HG03066 (cell line): ENCODE results near the gene MTG2.

ENCODE experiments used
- ATAC-seq: cut with Tn5 transposase; IDR thresholded peaks from one replicate; pipeline ENCODE4 v1.9.1; 2021; ENCODE audit warnings: low read depth; ENCODE audit not compliant: unreplicated experiment

MTG2 gene

GRCh38 chr20:62201173-62202082 lies 18.6 kb downstream of the MTG2 start:
- ATAC-seq, result peak; percentile 65

GRCh38 chr20:62202083-62202395 lies 19.2 kb downstream of the MTG2 start:
- no peak for ATAC-seq

GRCh38 chr20:62202676-62203377 lies 20.0 kb downstream of the MTG2 start:
- no peak for ATAC-seq

- ATAC-seq, result no peak
Observed at GRCh38 chr20:62203378-62204030, 20.7 kb downstream of the MTG2 start.

- no peak for ATAC-seq
Observed at GRCh38 chr20:62205618-62206387, 23.0 kb downstream of the MTG2 start.

GRCh38 chr20:62206388-62206775 lies 23.6 kb downstream of the MTG2 start:
- no peak for ATAC-seq

- no peak for ATAC-seq
Observed at GRCh38 chr20:62208061-62208794, 25.4 kb downstream of the MTG2 start.

- no peak for ATAC-seq
Observed at GRCh38 chr20:62208795-62209755, 26.2 kb downstream of the MTG2 start.

GRCh38 chr20:62209850-62210495 lies 27.1 kb downstream of the MTG2 start:
- no peak for ATAC-seq

- ATAC-seq, result no peak
Observed at GRCh38 chr20:62210496-62210855, 27.6 kb downstream of the MTG2 start.

- no peak for ATAC-seq
Observed at GRCh38 chr20:62211216-62211615, 28.4 kb downstream of the MTG2 start.

GRCh38 chr20:62211769-62212288 lies 29.0 kb downstream of the MTG2 start:
- ATAC-seq, result no peak

- no peak for ATAC-seq
Observed at GRCh38 chr20:62212299-62212698, 29.5 kb downstream of the MTG2 start.

- ATAC-seq, result no peak
Observed at GRCh38 chr20:62214067-62214466, 31.2 kb downstream of the MTG2 start.

GRCh38 chr20:62215020-62215990 lies 32.5 kb downstream of the MTG2 start:
- ATAC-seq, result no peak

- no peak for ATAC-seq
Observed at GRCh38 chr20:62215991-62216635, 33.3 kb downstream of the MTG2 start.
